Left lobe of liver (tissue), 2 donors: ENCODE measurements around the gene AMDHD1. TPM values are rescaled to one million over a fixed set of nuclear protein-coding genes. Genes with fewer than 3 reads are reported as not detected.
"Not testable (repeated sequence)": the region's sequence is repeated elsewhere in the genome, so short reads cannot be mapped to it uniquely, and the experiment has no call there.

Experiments
- ATAC-seq: fragments of 200-7000 bp; cut with Tn5 transposase; one replicate; pipeline ENCODE4 v1.9.1; 2020; ENCODE audit warnings: mild to moderate bottlenecking, moderate library complexity
- DNase-seq: peaks from one replicate; pipeline ENCODE4 v3.0.0-alpha.2; 2020; ENCODE audit warnings: low spot score
- total RNA-seq: library from RNA; stranded (reverse); gene quantifications from one replicate; pipeline ENCODE4 v1.2.1, GENCODE V29; 2021
- donor health status: DM: no; HTN: no; CAD: no; lungs with moderate emphysema.
- donor health status: DM: no; HTN: yes; CAD: no.

Gene AMDHD1
- total RNA-seq, 1 donor from 2014 or later = 81.5 TPM

DNA sequence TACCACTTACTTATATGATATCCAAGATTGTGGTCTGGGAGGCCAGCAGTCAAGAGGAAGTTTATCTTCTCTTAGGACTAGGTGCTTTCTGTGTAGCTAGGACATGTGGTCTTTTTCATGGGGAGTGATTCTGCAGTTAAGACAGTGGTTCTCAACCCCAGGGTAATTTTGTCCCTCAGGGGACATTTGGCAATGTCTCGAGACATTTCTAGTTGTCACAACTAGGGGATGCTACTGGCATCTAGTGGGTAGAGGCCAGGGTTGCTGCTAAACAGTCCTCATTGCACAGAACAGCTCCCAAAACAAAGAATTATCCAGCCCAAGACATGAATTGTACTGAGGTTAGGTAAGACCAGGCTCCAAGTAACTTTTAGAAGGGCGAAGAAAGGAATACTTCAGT, 20.0 kb downstream of the AMDHD1 start:
- DNase-seq (no peak), ATAC-seq (no peak)

- ATAC-seq = peak; percentile 84
- DNase-seq = peak; percentile 81
Observed at GRCh38 chr12:95966287-95966870, 23.2 kb downstream of the AMDHD1 start.

DNA sequence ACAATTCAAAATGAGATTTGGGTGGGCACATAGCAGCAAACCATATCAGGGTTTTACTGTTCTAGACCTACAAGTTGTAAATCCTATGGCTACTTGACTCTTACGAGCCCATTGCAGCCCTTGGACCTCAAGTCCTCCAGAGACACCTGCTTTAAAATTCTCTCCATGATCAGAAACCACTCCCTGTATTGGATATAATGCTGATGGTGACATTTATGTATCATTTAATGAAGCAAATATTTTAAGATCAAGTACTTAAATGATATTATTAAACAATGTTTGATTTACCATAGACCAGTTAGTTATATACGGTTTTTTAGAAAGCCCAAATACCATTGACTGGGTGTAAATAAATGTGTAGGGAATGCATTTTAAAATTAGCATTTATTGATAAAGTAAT, 24.2 kb downstream of the AMDHD1 start:
- ATAC-seq = no peak
- DNase-seq = no peak

GRCh38 chr12:95969116-95969515, 26.0 kb downstream of the AMDHD1 start:
- not testable (repeated sequence) for ATAC-seq
- peak; percentile 40 for DNase-seq

- DNase-seq (peak; percentile 48), ATAC-seq (peak; percentile 30)
Observed at GRCh38 chr12:95970905-95971304, 27.8 kb downstream of the AMDHD1 start.

DNA sequence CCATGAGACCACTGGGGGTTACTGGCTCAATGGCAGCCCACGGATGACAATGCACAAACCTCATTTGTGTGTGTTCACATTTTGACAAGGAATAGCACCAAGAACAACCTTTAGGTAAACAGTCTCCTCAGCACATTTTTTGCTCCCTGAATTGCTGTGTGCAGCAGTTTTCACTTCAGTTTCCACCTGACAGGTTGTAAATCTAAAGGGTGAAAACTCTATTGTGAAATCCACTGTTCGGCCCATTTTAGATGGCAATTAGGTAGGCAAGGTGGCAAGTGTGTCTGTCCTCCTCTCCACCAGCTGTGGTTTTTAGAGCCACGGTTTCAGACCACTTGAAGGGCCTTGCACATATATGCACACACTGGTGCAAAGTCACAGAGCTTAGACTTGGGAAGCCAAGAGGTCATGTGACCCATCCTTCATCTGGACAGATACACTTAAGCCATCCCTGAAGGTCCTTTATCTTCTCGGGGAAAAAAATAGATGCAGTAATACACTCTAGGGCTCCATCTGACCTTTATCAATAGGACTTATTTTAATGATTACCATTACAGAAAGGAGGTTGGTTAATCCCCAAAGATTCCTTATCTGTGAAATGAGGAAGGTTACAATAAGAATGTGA, 29.8 kb downstream of the AMDHD1 start:
- peak; percentile 44 for DNase-seq
- ATAC-seq = peak; percentile 24

DNA sequence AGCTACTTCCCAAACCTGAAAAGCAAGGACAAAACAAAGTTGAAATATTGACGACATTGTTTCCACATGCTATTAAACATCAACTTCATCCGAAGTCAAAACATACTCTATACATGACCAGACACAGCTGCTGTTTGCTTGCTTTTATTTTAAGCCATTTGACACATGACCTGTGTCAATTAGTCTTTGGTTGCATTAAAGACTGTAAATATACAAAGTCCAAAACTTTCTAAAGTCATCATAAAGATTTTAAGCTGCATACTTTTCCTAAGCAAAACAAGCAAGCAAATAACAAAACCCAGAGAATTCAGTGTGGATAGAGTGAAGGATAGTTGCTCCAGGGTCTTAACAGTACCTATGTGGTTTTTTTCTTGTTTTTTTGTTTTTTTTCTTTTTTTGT, 31.2 kb downstream of the AMDHD1 start:
- ATAC-seq (no peak), DNase-seq (no peak)

DNA sequence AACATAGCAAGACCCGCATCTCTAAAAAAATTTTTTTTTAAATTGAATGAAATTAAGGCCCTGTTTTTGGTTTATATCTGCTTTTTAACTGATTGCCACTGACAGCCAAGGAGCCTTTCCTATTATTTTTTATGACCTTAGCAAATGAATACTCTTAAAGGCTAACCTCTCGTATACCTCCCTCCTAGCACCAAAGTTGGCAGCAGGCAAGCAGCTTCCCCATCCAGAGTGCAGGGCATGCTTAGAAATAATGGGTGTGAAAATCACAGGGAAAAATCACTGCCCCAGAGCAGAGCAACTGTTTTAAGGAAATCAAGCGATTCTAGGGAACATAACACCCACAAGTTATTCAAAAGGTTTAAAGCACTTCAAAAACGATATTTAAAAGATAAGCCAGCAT, 32.4 kb downstream of the AMDHD1 start:
- peak; percentile 22 for DNase-seq

DNA sequence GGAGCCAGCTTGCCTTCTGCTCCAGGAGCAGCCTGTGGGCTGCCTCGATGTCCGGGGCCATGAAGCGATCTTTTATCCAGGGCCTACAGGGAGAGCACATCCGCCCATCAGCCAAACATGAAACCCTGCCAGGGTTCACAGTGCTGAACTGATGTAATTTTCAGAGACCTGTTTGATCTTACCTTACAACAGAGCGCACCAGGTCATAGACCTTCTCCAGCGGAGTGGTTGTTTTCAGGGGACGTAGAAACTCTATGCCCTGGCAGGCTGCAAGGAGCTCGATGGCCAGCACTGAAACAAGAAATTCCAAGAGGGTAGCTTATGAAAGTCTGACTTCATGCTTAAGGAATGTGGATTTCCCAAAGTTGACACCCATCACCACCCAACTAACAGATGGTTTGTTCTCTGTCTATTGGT, 33.3 kb downstream of the AMDHD1 start:
- DNase-seq = peak; percentile 88
- peak; percentile 76 for ATAC-seq

More for the DNA sequence above, 32.4 kb downstream of the AMDHD1 start:
- ATAC-seq = no peak

DNA sequence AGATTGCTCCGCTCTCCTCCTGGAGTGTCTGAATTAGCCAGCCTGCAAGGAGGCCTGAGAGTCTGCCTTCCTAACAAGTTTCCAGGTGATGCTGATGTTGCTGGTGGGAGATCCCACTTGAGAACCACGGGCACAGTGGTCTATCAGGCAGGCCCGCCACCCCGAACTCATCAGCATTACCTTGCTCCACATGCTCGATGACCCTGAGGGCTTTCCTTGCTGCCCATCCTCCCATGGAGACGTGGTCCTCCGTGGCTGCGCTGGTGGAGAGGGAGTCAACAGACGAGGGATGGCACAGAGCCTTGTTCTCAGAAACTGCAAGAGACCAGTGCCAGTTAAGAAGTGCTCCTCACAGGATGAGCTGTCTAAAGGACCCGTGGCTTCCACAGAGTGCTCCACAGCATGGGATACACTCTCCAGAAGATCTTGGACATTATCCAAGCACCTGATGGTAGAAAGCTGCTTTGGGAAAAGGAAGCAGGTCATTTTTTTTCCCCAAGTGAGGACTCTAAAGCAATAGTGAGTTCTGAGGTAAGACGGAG, 34.7 kb downstream of the AMDHD1 start:
- peak; percentile 7 for ATAC-seq
- peak; percentile 43 for DNase-seq

DNA sequence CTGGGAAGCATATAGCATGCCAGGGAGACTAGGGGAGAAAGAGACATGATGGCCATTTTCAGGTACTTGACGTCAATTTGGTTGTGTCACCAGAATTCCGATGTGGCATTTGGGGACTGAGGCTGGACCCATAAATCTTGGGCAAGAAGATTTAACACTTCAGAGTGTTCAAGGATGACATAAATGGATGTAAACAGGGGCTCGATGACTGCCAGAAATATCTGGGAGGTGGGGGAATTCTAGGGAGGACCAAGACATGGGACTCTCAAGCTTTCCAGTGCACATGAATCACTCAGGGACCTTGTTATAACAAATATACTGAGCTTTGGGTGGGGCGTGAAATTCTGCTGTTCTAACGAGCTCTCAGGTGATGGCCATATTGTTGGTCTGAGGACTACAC, 35.2 kb downstream of the AMDHD1 start:
- ATAC-seq = no peak
- peak; percentile 37 for DNase-seq

- ATAC-seq = no peak
Observed at GRCh38 chr12:95978774-95979173, 35.6 kb downstream of the AMDHD1 start.

DNA sequence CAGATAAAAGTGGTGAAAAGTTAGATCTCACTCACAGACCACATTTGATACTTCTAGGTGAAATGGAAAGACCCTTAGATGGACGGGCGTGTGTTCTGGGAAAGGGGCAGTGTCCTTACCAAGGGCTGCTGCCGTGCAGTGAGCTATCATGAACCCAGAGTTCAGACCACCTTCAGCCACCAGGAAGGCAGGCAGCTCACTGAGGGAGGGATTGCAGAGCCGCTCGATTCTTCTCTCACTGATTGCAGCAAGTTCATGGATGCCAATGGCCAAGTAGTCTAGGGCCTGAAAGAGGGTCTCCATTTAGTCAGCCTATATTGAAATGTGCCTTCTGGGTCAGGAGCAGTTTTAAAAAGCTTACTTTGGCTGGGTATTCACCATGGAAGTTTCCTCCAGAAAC, 37.3 kb downstream of the AMDHD1 start:
- peak; percentile 14 for DNase-seq
- ATAC-seq = no peak

More at GRCh38 chr12:95978774-95979173, 35.6 kb downstream of the AMDHD1 start:
- DNase-seq = peak; percentile 37

DNA sequence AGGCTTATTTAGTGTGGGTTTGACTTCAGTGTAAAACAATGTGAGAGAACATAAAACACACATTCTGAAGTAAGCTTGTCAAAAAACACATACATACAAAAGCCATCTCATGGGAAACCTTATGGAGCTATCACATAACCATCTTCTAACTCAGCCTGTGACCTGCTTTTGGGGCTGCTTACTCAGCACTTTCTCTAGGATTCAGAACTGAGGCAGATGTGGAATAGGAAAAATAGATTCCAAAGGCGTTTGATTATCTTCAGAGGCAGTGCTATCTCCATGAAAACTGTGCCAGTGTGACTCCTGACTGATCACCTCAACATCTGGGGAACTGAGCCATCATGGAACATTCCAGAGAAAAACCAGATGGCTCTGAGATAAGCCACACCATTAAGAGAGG, 39.5 kb downstream of the AMDHD1 start:
- DNase-seq (no peak), ATAC-seq (no peak)

GRCh38 chr12:95984682-95985081, 41.6 kb downstream of the AMDHD1 start:
- ATAC-seq (peak; percentile 34), DNase-seq (no peak)

- peak; percentile 19 for ATAC-seq
- DNase-seq = no peak
Observed at GRCh38 chr12:95986635-95987570, 43.8 kb downstream of the AMDHD1 start.

DNA sequence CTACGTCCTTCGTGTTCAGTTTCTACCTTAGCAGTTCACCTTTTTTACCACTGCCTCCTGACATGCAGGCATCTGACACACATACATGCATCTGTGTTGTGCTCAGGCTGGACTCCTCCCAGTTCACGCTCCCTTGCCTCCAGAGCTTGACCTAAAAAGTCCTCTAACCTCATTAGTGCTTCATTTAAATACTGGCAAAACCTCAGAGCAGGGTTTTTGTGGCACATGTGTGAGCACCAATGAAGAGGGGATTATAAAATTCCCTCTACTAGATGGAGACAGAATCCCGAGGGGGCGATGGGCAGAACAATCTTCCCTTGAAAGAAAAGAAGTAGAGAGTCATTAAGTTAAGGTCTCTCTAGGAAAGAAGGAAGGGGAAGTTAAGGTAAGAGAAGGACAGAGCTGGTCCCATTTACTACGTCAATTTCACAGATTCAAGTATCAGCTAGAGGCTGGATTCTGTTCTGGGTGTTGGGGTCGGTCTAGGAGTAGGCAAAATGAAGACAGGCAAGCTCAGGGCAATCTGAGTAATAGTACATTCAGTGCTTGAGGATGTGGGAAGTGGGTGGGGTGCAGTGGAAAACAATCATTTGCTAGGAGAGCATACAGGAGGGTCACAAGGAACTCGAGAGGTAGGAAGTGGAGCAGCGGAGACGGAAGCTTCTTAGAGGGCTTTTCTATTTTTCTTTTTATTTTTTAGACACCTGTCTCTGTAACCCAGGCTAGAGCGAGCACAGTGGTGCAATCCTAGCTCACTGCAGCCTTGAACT, 45.6 kb downstream of the AMDHD1 start:
- DNase-seq = no peak

GRCh38 chr12:95989504-95990123, 46.5 kb downstream of the AMDHD1 start:
- ATAC-seq (no peak), DNase-seq (no peak)

More for the DNA sequence above, 45.6 kb downstream of the AMDHD1 start:
- no peak for ATAC-seq

GRCh38 chr12:95990136-95990535, 47.0 kb downstream of the AMDHD1 start:
- DNase-seq (no peak), ATAC-seq (no peak)

GRCh38 chr12:95993907-95994306, 50.8 kb downstream of the AMDHD1 start:
- DNase-seq (peak; percentile 40), ATAC-seq (no peak)
